Fibroblast of pulmonary artery (primary cell): Measurements from ENCODE around the gene ELOVL2.

Experiments
- DNase-seq: peaks from one replicate; pipeline ENCODE4 v3.0.0-alpha.2; 2010; ENCODE audit warnings: low read depth
- H3K4me3 ChIP-seq: replicated peaks from 2 replicates; pipeline ENCODE4 v1.5.1; 2011; ENCODE audit warnings: low read depth, mild to moderate bottlenecking, control low read depth, low read length, moderate library complexity
- TF ChIP-seq, protein P1 (sequence below): IDR thresholded peaks from 2 replicates; pipeline ENCODE4 v1.5.1; 2011; ENCODE audit warnings: mild to moderate bottlenecking, control low read depth, low read length, inconsistent platforms; ENCODE audit errors: missing control alignments

The ELOVL2 gene

DNA sequence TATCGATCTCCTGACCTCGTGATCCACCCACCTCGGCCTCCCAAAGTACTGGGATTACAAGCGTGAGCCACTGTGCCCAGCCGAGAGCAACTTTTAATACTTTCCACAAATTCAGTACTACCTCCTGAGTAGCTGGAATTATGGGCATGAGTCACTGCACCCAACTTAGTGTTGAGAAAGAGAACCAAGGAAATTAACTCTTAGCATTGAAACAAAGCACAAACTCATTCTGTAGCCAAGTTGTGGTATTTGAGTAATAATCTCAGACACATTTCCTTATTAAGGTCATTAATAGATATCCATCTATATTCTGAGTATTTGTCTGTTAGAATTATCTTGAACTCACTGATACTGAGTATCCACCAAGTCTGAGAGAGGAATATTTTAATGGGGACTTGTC, 14.3 kb upstream of the ELOVL2 start:
- no peak for DNase-seq
- TF ChIP-seq, protein P1, sequence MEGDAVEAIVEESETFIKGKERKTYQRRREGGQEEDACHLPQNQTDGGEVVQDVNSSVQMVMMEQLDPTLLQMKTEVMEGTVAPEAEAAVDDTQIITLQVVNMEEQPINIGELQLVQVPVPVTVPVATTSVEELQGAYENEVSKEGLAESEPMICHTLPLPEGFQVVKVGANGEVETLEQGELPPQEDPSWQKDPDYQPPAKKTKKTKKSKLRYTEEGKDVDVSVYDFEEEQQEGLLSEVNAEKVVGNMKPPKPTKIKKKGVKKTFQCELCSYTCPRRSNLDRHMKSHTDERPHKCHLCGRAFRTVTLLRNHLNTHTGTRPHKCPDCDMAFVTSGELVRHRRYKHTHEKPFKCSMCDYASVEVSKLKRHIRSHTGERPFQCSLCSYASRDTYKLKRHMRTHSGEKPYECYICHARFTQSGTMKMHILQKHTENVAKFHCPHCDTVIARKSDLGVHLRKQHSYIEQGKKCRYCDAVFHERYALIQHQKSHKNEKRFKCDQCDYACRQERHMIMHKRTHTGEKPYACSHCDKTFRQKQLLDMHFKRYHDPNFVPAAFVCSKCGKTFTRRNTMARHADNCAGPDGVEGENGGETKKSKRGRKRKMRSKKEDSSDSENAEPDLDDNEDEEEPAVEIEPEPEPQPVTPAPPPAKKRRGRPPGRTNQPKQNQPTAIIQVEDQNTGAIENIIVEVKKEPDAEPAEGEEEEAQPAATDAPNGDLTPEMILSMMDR, result no peak
- H3K4me3 ChIP-seq, result no peak overlapping the region

DNA sequence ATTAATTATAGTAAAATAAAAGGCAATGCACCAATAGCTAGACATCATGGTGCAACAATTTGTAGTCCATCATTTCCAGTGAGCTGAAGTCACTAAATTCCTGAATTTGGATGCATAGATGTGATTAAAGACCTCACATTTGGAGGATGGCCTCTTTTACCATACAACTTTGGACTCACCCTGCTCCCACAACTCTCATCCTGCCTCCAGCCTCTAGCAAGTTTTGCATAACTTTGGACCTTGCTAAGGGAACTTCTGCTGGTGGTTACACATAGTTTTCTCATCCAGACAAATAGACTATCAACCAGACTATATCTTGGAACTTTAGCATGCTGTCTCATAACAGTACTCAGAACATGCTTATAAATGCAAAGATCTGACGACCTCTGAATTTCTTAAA, 12.8 kb upstream of the ELOVL2 start:
- DNase-seq, result no peak
- TF ChIP-seq, protein P1, result no peak
- no peak overlapping the region for H3K4me3 ChIP-seq

DNA sequence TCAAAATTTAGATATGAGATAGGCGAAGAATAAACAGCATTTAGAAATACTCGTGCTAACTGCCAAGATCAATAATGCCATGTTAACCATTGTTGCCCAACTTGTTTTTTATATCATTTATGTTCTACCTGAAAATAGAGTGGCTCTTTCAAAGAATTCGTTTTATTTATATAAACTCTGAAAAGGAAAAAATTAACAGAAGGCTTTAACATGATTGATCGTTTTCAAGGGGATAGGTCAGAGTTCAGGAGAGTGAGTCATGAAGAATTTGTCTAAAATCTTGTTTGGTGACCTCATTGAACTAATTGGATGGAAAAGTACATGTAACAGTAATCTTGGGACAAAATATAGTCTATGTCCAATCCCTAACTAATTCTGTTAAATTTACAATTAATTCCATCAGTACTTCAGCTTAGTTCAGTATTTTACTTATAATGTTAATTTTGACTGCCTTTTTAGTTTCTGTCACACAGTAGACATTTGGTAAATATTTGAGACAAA, 11.1 kb upstream of the ELOVL2 start:
- DNase-seq, result no peak
- TF ChIP-seq, protein P1, result no peak
- H3K4me3 ChIP-seq, result no peak overlapping the region

DNA sequence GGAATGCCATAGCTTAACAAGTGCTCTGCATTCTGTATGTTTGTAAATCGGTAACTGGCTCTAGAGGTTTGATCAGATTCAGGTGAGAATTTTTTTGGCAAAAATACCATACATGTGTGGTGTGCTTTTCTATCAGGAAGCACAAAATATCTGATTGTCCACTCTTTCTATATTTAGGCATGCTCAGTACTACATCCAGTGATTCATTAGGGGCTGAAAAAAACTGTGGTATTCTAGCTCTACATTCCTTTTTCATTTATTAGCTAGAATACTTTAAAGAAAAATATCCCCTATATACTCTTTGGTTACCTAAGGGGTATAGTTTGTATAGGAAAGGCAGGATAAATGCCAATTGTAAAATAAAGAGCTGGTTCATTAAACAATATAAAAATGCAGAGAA, 10.6 kb upstream of the ELOVL2 start:
- DNase-seq, result no peak
- TF ChIP-seq, protein P1, result no peak
- H3K4me3 ChIP-seq, result no peak overlapping the region

DNA sequence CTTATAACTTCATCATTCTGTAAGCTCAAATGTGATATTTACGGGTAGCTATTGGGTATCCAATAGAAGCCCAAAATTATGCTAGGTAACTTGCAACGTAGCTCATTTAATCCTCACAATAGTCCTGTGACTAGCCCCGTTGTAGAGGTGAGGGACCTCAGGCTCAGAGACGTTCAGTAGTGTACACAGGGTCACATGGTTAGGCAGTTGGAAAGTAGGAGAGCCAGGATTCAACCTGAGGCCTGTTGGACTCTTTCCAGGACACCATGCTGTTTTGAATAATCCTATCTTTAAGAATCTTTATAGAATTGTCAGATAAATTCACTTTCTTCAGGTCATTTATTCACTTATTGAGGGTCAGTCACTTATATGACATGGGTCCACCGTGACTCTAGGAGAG, 9.2 kb upstream of the ELOVL2 start:
- TF ChIP-seq, protein P1, result no peak
- no peak overlapping the region for H3K4me3 ChIP-seq
- DNase-seq, result no peak

DNA sequence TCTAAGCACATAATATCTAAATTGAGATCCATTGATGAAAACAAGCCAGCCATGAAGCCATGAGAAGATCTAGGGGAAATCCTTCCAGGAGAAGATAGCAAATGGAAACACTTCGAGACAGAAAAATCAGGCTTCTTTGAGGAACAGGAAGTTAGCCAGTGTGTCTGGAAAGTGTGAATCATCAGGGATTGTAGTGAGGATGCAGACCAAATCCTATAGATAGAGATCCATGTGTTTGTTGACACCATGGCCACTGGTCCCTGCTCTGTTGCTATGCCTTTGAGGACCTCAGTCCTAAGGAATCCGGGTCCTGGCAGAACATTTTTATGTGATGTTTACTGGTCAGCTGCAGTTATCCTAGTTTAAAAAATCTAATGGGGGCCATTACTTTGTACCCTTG, 6.6 kb upstream of the ELOVL2 start:
- no peak overlapping the region for H3K4me3 ChIP-seq
- peak; percentile 67 for DNase-seq
- TF ChIP-seq, protein P1, result no peak

DNA sequence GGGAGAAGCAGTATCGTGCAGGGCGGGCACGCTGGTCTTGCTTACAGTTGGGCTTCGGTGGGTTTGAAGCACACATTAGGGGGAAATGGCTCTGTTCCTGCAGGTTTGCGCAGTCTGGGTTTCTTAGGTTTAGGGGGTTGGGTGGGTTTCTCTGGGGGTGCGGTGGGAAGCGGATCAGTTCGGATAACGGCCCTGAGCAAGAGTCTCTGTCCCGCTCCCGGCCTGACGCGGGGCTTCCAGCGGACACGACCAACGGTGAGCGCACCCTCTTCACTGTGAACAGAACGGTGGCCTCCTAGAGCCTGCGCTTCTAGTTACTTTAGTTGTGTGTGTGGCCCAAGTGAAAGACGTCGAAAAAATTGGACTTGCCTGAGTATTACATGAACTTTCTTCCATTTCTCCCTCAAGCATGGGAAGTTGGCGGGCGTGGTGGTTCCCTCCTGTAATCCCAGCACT, 635 bp upstream of the ELOVL2 start:
- H3K4me3 ChIP-seq, result peak overlapping the region; percentile 55
- TF ChIP-seq, protein P1, result no peak

More for the DNA sequence above, 635 bp upstream of the ELOVL2 start:
- DNase-seq, result no peak
